ENCODE results near the gene SIX5.

The SIX5 gene

GRCh38 chr19:45774765-45775164 is 5.7 kb upstream of the SIX5 start:
- no peak for TF ChIP-seq GATA1 (IDR thresholded peaks at IDR 0.05; ENCODE audit: low read depth, low read length)
- no peak for TF ChIP-seq POLR2A (IDR thresholded peaks at IDR 0.05; ENCODE audit: low read length)
- no peak for DNase-seq

- TF ChIP-seq POLR2A (IDR thresholded peaks at IDR 0.05; ENCODE audit: low read length) = no peak
- no peak for TF ChIP-seq GATA1 (IDR thresholded peaks at IDR 0.05; ENCODE audit: low read depth, low read length)
- no peak for DNase-seq
These were observed 4.3 kb upstream of the SIX5 start for GRCh38 chr19:45773384-45773783.

GRCh38 chr19:45772912-45773311 is 3.9 kb upstream of the SIX5 start:
- TF ChIP-seq GATA1 (IDR thresholded peaks at IDR 0.05; ENCODE audit: low read depth, low read length) = no peak
- no peak for TF ChIP-seq POLR2A (IDR thresholded peaks at IDR 0.05; ENCODE audit: low read length)
- no peak for DNase-seq

GRCh38 chr19:45772130-45772840 is 3.2 kb upstream of the SIX5 start:
- DNase-seq = no peak
- no peak for TF ChIP-seq GATA1 (IDR thresholded peaks at IDR 0.05; ENCODE audit: low read depth, low read length)
- TF ChIP-seq POLR2A (IDR thresholded peaks at IDR 0.05; ENCODE audit: low read length) = no peak

GRCh38 chr19:45771311-45771933 is 2.4 kb upstream of the SIX5 start:
- no peak for TF ChIP-seq GATA1 (IDR thresholded peaks at IDR 0.05; ENCODE audit: low read depth, low read length)
- TF ChIP-seq POLR2A (IDR thresholded peaks at IDR 0.05; ENCODE audit: low read length) = no peak
- DNase-seq = no peak

GRCh38 chr19:45770192-45771101 is 1.4 kb upstream of the SIX5 start:
- peak; percentile 97 to 98 for DNase-seq
- TF ChIP-seq POLR2A (IDR thresholded peaks at IDR 0.05; ENCODE audit: low read length) (peak; percentile 63), GATA1 (IDR thresholded peaks at IDR 0.05; ENCODE audit: low read depth, low read length) (no peak)

- peak; percentile 81 to 84 for DNase-seq
- no peak for TF ChIP-seq GATA1 (IDR thresholded peaks at IDR 0.05; ENCODE audit: low read depth, low read length)
- TF ChIP-seq POLR2A (IDR thresholded peaks at IDR 0.05; ENCODE audit: low read length) = no peak
These were observed 754 bp upstream of the SIX5 start for GRCh38 chr19:45769821-45770191.

- peak; percentile 70 to 72 for DNase-seq
These were observed 433 bp downstream of the SIX5 start for GRCh38 chr19:45768655-45768983.

GRCh38 chr19:45767881-45768654 is 984 bp downstream of the SIX5 start:
- TF ChIP-seq POLR2A (IDR thresholded peaks at IDR 0.05; ENCODE audit: low read length) = no peak
- TF ChIP-seq GATA1 (IDR thresholded peaks at IDR 0.05; ENCODE audit: low read depth, low read length) = no peak
- peak; percentile 66 to 70 for DNase-seq

More at GRCh38 chr19:45768655-45768983, 433 bp downstream of the SIX5 start:
- no peak for TF ChIP-seq GATA1 (IDR thresholded peaks at IDR 0.05; ENCODE audit: low read depth, low read length)
- TF ChIP-seq POLR2A (IDR thresholded peaks at IDR 0.05; ENCODE audit: low read length) = no peak

GRCh38 chr19:45767410-45767880 is 1.6 kb downstream of the SIX5 start:
- TF ChIP-seq GATA1 (IDR thresholded peaks at IDR 0.05; ENCODE audit: low read depth, low read length) (no peak), POLR2A (IDR thresholded peaks at IDR 0.05; ENCODE audit: low read length) (no peak)
- no peak for DNase-seq

- TF ChIP-seq GATA1 (IDR thresholded peaks at IDR 0.05; ENCODE audit: low read depth, low read length) (no peak), POLR2A (IDR thresholded peaks at IDR 0.05; ENCODE audit: low read length) (no peak)
- DNase-seq = no peak
These were observed 2.1 kb downstream of the SIX5 start for GRCh38 chr19:45766869-45767346.

- TF ChIP-seq GATA1 (IDR thresholded peaks at IDR 0.05; ENCODE audit: low read depth, low read length) (no peak), POLR2A (IDR thresholded peaks at IDR 0.05; ENCODE audit: low read length) (no peak)
- DNase-seq = no peak
These were observed 2.7 kb downstream of the SIX5 start for GRCh38 chr19:45766296-45766868.

- DNase-seq = no peak
- TF ChIP-seq POLR2A (IDR thresholded peaks at IDR 0.05; ENCODE audit: low read length) (no peak), GATA1 (IDR thresholded peaks at IDR 0.05; ENCODE audit: low read depth, low read length) (no peak)
These were observed 3.3 kb downstream of the SIX5 start for GRCh38 chr19:45765702-45766295.

All from erythroblast (primary cell).